H1 (cell line): ENCODE data around the gene DNMT1.

Experiments
- EP300 ChIP-seq, 2 experiments: IDR thresholded peaks; 1 replicate in 1 of 2; 2 replicates in 1 of 2; pipeline ENCODE4 v1.6.1; 2011 to 2012; ENCODE audit warnings: low read depth in 2 of 2, low read length in 2 of 2, mild to moderate bottlenecking in 2 of 2, borderline replicate concordance in 1 of 2, inconsistent platforms in 1 of 2, moderate library complexity in 1 of 2
- POLR2A ChIP-seq, 2 experiments: IDR thresholded peaks; 1 replicate in 1 of 2; 2 replicates in 1 of 2; pipeline ENCODE4 v1.6.1; 2011; ENCODE audit warnings: low read depth in 2 of 2, low read length in 2 of 2, mild to moderate bottlenecking in 2 of 2; ENCODE audit errors: control extremely low read depth in 1 of 2

GRCh38 chr19:10083911-10084310 lies 110.8 kb downstream of the DNMT1 start:
- TF ChIP-seq POLR2A (IDR thresholded peaks at IDR 0.05; ENCODE audit: control extremely low read depth in 1 of 2, low read depth in 2 of 2, low read length in 2 of 2) (no peak), EP300 (IDR thresholded peaks at IDR 0.05; ENCODE audit: borderline replicate concordance in 1 of 2, low read depth in 2 of 2, low read length in 2 of 2) (no peak)
